Measurements from ENCODE around the gene CBX1. TPM values are rescaled to one million over a fixed set of nuclear protein-coding genes. Genes with fewer than 3 reads are reported as not detected.
A peak's percentile ranks its signal among the peaks of the same experiment; 100 is the strongest.

The CBX1 gene
- total and polyA plus RNA-seq, 4 donors = 33.3 to 81.1 (median 49.0) TPM

- Histone ChIP-seq H3K9me3 (ENCODE audit: control insufficient read depth, low read length) (no peaks in the 10 kb centered on the region), H3K4me1 (ENCODE audit: control insufficient read depth in 1 of 2, insufficient read depth in 2 of 2, low read length in 2 of 2) (peaks cover 5 to 11% of the 10 kb centered on the region in 2 donors), H3K36me3 (ENCODE audit: control insufficient read depth in 1 of 2, insufficient read depth in 2 of 2, low read length in 1 of 2) (peaks cover 0 to 12% of the 10 kb centered on the region in 2 donors), H3K27ac (ENCODE audit: low read depth in 1 of 2, low read length in 2 of 2) (peak overlapping the region in 1 of 2 donors; percentile 49), H3K27me3 (ENCODE audit: control insufficient read depth in 1 of 2, insufficient read depth in 2 of 2, low read length in 1 of 2) (no peaks in the 10 kb centered on the region), H3K4me3 (ENCODE audit: low read length in 2 of 2) (no peak overlapping the region)
- ATAC-seq (ENCODE audit: low FRiP score) (peak; percentile 17), DNase-seq (peak; percentile 72 to 81)
- intact Hi-C loops (cut with DNase I) = no loop called here
- WGBS, 2 donors = 7 to 13% methylated on average over 29 to 34 of the region's 34 CpGs
Observed at GRCh38 chr17:48054238-48055185, 46.8 kb downstream of the CBX1 start.

GRCh38 chr17:48053758-48054237, 47.5 kb downstream of the CBX1 start:
- H3K27me3 ChIP-seq (ENCODE audit: control insufficient read depth in 1 of 2, insufficient read depth in 2 of 2, low read length in 1 of 2) = no peaks in the 10 kb centered on the region
- 9% methylated on average over 6 of the region's 6 CpGs for WGBS, 2 donors
- H3K36me3 ChIP-seq (ENCODE audit: control insufficient read depth in 1 of 2, insufficient read depth in 2 of 2, low read length in 1 of 2) = peaks cover 0 to 7% of the 10 kb centered on the region in 2 donors
- ATAC-seq (ENCODE audit: low FRiP score) (no peak), DNase-seq (no peak)
- peak overlapping the region; percentile 46 to 49 for H3K27ac ChIP-seq (ENCODE audit: low read depth in 1 of 2, low read length in 2 of 2)
- H3K4me1 ChIP-seq (ENCODE audit: control insufficient read depth in 1 of 2, insufficient read depth in 2 of 2, low read length in 2 of 2) = peaks cover 5 to 11% of the 10 kb centered on the region in 2 donors
- H3K9me3 ChIP-seq (ENCODE audit: control insufficient read depth, low read length) = no peaks in the 10 kb centered on the region
- intact Hi-C loops (cut with DNase I) = no loop called here
- H3K4me3 ChIP-seq (ENCODE audit: low read length in 2 of 2) = no peak overlapping the region

GRCh38 chr17:48052956-48053757, 48.1 kb downstream of the CBX1 start:
- peak; percentile 30 for ATAC-seq (ENCODE audit: low FRiP score)
- 6 to 8% methylated on average over 5 of the region's 5 CpGs for WGBS, 2 donors
- H3K36me3 ChIP-seq (ENCODE audit: control insufficient read depth in 1 of 2, insufficient read depth in 2 of 2, low read length in 1 of 2) = peaks cover 0 to 4% of the 10 kb centered on the region in 2 donors

GRCh38 chr17:48051706-48052486, 49.4 kb downstream of the CBX1 start:
- Histone ChIP-seq H3K27ac (ENCODE audit: low read depth in 1 of 2, low read length in 2 of 2) (peak overlapping the region; percentile 38 to 49), H3K4me3 (ENCODE audit: low read length in 2 of 2) (no peak overlapping the region), H3K27me3 (ENCODE audit: control insufficient read depth in 1 of 2, insufficient read depth in 2 of 2, low read length in 1 of 2) (no peaks in the 10 kb centered on the region), H3K9me3 (ENCODE audit: control insufficient read depth, low read length) (no peaks in the 10 kb centered on the region), H3K4me1 (ENCODE audit: control insufficient read depth in 1 of 2, insufficient read depth in 2 of 2, low read length in 2 of 2) (peaks cover 5 to 11% of the 10 kb centered on the region in 2 donors), H3K36me3 (ENCODE audit: control insufficient read depth in 1 of 2, insufficient read depth in 2 of 2, low read length in 1 of 2) (no peaks in the 10 kb centered on the region)
- intact Hi-C loops (cut with DNase I) = no loop called here
- ATAC-seq (ENCODE audit: low FRiP score) (peak; percentile 17), DNase-seq (peak in 1 of 2 donors; percentile 71)
- 3 to 8% methylated on average over 5 of the region's 5 CpGs for WGBS, 2 donors

More at GRCh38 chr17:48052956-48053757, 48.1 kb downstream of the CBX1 start:
- Histone ChIP-seq H3K4me3 (ENCODE audit: low read length in 2 of 2) (no peak overlapping the region), H3K9me3 (ENCODE audit: control insufficient read depth, low read length) (no peaks in the 10 kb centered on the region), H3K4me1 (ENCODE audit: control insufficient read depth in 1 of 2, insufficient read depth in 2 of 2, low read length in 2 of 2) (peaks cover 5 to 11% of the 10 kb centered on the region in 2 donors), H3K27ac (ENCODE audit: low read depth in 1 of 2, low read length in 2 of 2) (peak overlapping the region; percentile 46 to 49), H3K27me3 (ENCODE audit: control insufficient read depth in 1 of 2, insufficient read depth in 2 of 2, low read length in 1 of 2) (no peaks in the 10 kb centered on the region)
- intact Hi-C loops (cut with DNase I) = no loop called here
- DNase-seq = peak in 1 of 2 donors; percentile 61

- intact Hi-C loops (cut with DNase I) = no loop called here
- Histone ChIP-seq H3K9me3 (ENCODE audit: control insufficient read depth, low read length) (no peaks in the 10 kb centered on the region), H3K27me3 (ENCODE audit: control insufficient read depth in 1 of 2, insufficient read depth in 2 of 2, low read length in 1 of 2) (no peaks in the 10 kb centered on the region), H3K36me3 (ENCODE audit: control insufficient read depth in 1 of 2, insufficient read depth in 2 of 2, low read length in 1 of 2) (no peaks in the 10 kb centered on the region), H3K27ac (ENCODE audit: low read depth in 1 of 2, low read length in 2 of 2) (peak overlapping the region; percentile 12 to 49), H3K4me1 (ENCODE audit: control insufficient read depth in 1 of 2, insufficient read depth in 2 of 2, low read length in 2 of 2) (peaks cover 5 to 11% of the 10 kb centered on the region in 2 donors), H3K4me3 (ENCODE audit: low read length in 2 of 2) (no peak overlapping the region)
- DNase-seq (no peak), ATAC-seq (ENCODE audit: low FRiP score) (no peak)
- 53 to 59% methylated on average over 10 of the region's 10 CpGs for WGBS, 2 donors
Observed at GRCh38 chr17:48051283-48051682, 50.0 kb downstream of the CBX1 start.

GRCh38 chr17:48048384-48049126, 52.7 kb downstream of the CBX1 start:
- 0 to 1% methylated on average over 45 to 53 of the region's 53 CpGs for WGBS, 2 donors
- no peaks in the 10 kb centered on the region for H3K36me3 ChIP-seq (ENCODE audit: control insufficient read depth in 1 of 2, insufficient read depth in 2 of 2, low read length in 1 of 2)
- H3K27ac ChIP-seq (ENCODE audit: low read depth in 1 of 2, low read length in 2 of 2) = peak overlapping the region; percentile 61 to 96
- ATAC-seq (ENCODE audit: low FRiP score) (peak; percentile 89), DNase-seq (peak; percentile 96)
- intact Hi-C loops (cut with DNase I) = loop anchor here in 1 of 2 donors (2.0 kb wide), 1 partner anchor 22 kb away; no protein-coding TSS in a partner anchor
- peaks cover 4 to 10% of the 10 kb centered on the region in 2 donors for H3K4me1 ChIP-seq (ENCODE audit: control insufficient read depth in 1 of 2, insufficient read depth in 2 of 2, low read length in 2 of 2)
- no peaks in the 10 kb centered on the region for H3K9me3 ChIP-seq (ENCODE audit: control insufficient read depth, low read length)
- H3K4me3 ChIP-seq (ENCODE audit: low read length in 2 of 2) = peak overlapping the region; percentile 59 to 92
- H3K27me3 ChIP-seq (ENCODE audit: control insufficient read depth in 1 of 2, insufficient read depth in 2 of 2, low read length in 1 of 2) = no peaks in the 10 kb centered on the region

GRCh38 chr17:48047741-48048383, 53.4 kb downstream of the CBX1 start, which contains the start of gene NFE2L1:
Gene NFE2L1 (plus strand): TSS chr17:48048359. CDS start chr17:48051119, 2,760 bp downstream.
- WGBS, 2 donors = 0% methylated on average over 47 of the region's 47 CpGs
- no peaks in the 10 kb centered on the region for H3K9me3 ChIP-seq (ENCODE audit: control insufficient read depth, low read length)
- DNase-seq (peak; percentile 99 to 100), ATAC-seq (ENCODE audit: low FRiP score) (peak; percentile 95)
- H3K27ac ChIP-seq (ENCODE audit: low read depth in 1 of 2, low read length in 2 of 2) = peak within 1 kb of the TSS; percentile 61 to 97
- peak within 1 kb of the TSS; percentile 59 to 92 for H3K4me3 ChIP-seq (ENCODE audit: low read length in 2 of 2)
- no peaks in the 10 kb centered on the region for H3K27me3 ChIP-seq (ENCODE audit: control insufficient read depth in 1 of 2, insufficient read depth in 2 of 2, low read length in 1 of 2)
- peaks cover 2 to 7% of the 10 kb centered on the region in 2 donors for H3K4me1 ChIP-seq (ENCODE audit: control insufficient read depth in 1 of 2, insufficient read depth in 2 of 2, low read length in 2 of 2)
- H3K36me3 ChIP-seq (ENCODE audit: control insufficient read depth in 1 of 2, insufficient read depth in 2 of 2, low read length in 1 of 2) = no peaks in the 10 kb centered on the region
- intact Hi-C loops (cut with DNase I) = loop anchor here in 1 of 2 donors (2.0 kb wide), 1 partner anchor 21 kb away; no protein-coding TSS in a partner anchor

Data from aorta (tissue), 5 donors.